MCF 10A (cell line): ENCODE measurements around the gene ISG15. TPM values are rescaled to one million over a fixed set of nuclear protein-coding genes. Genes with fewer than 3 reads are reported as not detected.
"Not testable (repeated sequence)": the region's sequence is repeated elsewhere in the genome, so short reads cannot be mapped to it uniquely, and the experiment has no call there.

Source experiments
- BruUV-seq: library from RNA; stranded (reverse); fragments of 400-500 nt; replicated peaks from 2 replicates; lab custom pipeline; 2021; lab: Mats Ljungman, UMichigan
- CTCF ChIA-PET: fragments of 300-600 bp; sonication (Branson Sonifier 250); formaldehyde crosslinking; extraction: SDS; loops from one replicate; lab custom pipeline; 2021; ENCODE audit warnings: antibody characterized with exemption, inconsistent platforms; lab: Yijun Ruan, JAX
- POLR2A ChIA-PET: fragments of 300-600, 350-650 bp; sonication (Branson Sonifier 250); formaldehyde crosslinking; extraction: SDS; loops from one replicate; lab custom pipeline; 2020; ENCODE audit warnings: antibody characterized with exemption, inconsistent platforms; lab: Yijun Ruan, JAX
- DNase-seq: peaks from one replicate; pipeline ENCODE4 v3.0.0-alpha.2; 2018; ENCODE audit not compliant: unreplicated experiment
- H3K27ac Mint-ChIP-seq: one replicate; pipeline ENCODE4 v1.8.0; 2022; ENCODE audit warnings: mild to moderate bottlenecking, low read depth, mixed read lengths; ENCODE audit not compliant: unreplicated experiment
- H3K27me3 Mint-ChIP-seq: one replicate; pipeline ENCODE4 v1.8.0; 2022; ENCODE audit warnings: mixed read lengths; ENCODE audit not compliant: insufficient read depth, unreplicated experiment
- H3K36me3 Mint-ChIP-seq: one replicate; pipeline ENCODE4 v1.8.0; 2022; ENCODE audit warnings: mild to moderate bottlenecking, moderate library complexity, mixed read lengths; ENCODE audit not compliant: insufficient read depth, unreplicated experiment
- H3K4me1 Mint-ChIP-seq: one replicate; pipeline ENCODE4 v1.8.0; 2022; ENCODE audit warnings: mixed read lengths; ENCODE audit not compliant: insufficient read depth, unreplicated experiment
- H3K4me3 Mint-ChIP-seq: one replicate; pipeline ENCODE4 v1.8.0; 2022; ENCODE audit warnings: mild to moderate bottlenecking, moderate library complexity, mixed read lengths; ENCODE audit not compliant: unreplicated experiment
- H3K9me3 Mint-ChIP-seq: one replicate; pipeline ENCODE4 v1.8.0; 2022; ENCODE audit warnings: mixed read lengths; ENCODE audit not compliant: unreplicated experiment
- CTCF ChIP-seq: fragments of 200-600 bp; IDR thresholded peaks from one replicate; pipeline ENCODE4 v1.8.0; 2022; ENCODE audit warnings: antibody characterized with exemption, mild to moderate bottlenecking; ENCODE audit not compliant: unreplicated experiment
- intact Hi-C: fragments of 100-400 bp; cut with micrococcal nuclease; formaldehyde crosslinking; loops from 2 replicates; pipeline ENCODE4 v1.14.1; 2022
- total RNA-seq: library from RNA; stranded (reverse); gene quantifications from 2 replicates; pipeline ENCODE4 v1.2.3, GENCODE V29; 2022

The ISG15 gene
- total RNA-seq, 1 experiment from 2014 or later = 7.4 TPM

GRCh38 chr1:991275-991674 lies 22.0 kb upstream of the ISG15 start:
- BruUV-seq, H3K27ac Mint-ChIP-seq, intact Hi-C loops, DNase-seq, H3K36me3 Mint-ChIP-seq, H3K4me3 Mint-ChIP-seq, POLR2A ChIA-PET, H3K4me1 Mint-ChIP-seq: not testable (repeated sequence)
- Mint-ChIP-seq H3K9me3 (peaks cover 11% of the 10 kb centered on the region), H3K27me3 (peaks cover 24% of the 10 kb centered on the region)
- CTCF ChIA-PET = interaction anchor here (1.1 to 4.8 kb wide), 4 partner anchors 7 to 73 kb away, joined by 4 to 34 read pairs (median 10); no protein-coding TSS in a partner anchor

- Mint-ChIP-seq H3K4me1 (peaks cover 4% of the 10 kb centered on the region), H3K4me3 (no peak overlapping the region), H3K27ac (no peak overlapping the region), H3K9me3 (peaks cover 11% of the 10 kb centered on the region), H3K36me3 (no peaks in the 10 kb centered on the region), H3K27me3 (peaks cover 24% of the 10 kb centered on the region)
- POLR2A ChIA-PET = no interaction called here
- CTCF ChIA-PET = interaction anchor here (1.1 to 4.8 kb wide), 4 partner anchors 8 to 72 kb away, joined by 4 to 34 read pairs (median 10); no protein-coding TSS in a partner anchor
- BruUV-seq = no TSS peak
- intact Hi-C loops = no loop called here
- DNase-seq = no peak
- TF ChIP-seq CTCF = no peak
Measured at GRCh38 chr1:991895-992294, 21.4 kb upstream of the ISG15 start.

DNA sequence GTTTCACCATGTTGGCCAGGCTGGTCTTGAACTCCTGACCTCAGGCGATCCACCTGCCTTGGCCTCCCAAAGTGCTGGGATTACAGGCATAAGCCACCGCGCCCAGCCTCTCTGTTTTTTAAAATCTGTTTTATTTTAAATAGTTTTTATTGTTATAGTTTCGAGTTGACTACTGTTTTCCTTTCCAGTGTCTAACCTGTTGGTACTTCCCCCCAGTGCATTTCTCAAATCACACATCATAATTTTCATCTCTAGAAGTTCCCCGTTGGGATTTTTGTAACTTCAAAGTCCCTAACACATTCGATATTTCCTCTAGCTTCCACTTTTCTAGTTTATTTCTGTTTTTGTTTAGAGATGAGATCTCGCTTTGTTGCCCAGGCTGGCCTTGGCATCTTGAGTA lies 20.9 kb upstream of the ISG15 start:
- DNase-seq = no peak
- Mint-ChIP-seq H3K4me1 (peaks cover 4% of the 10 kb centered on the region), H3K36me3 (no peaks in the 10 kb centered on the region), H3K9me3 (peaks cover 11% of the 10 kb centered on the region), H3K27me3 (peaks cover 24% of the 10 kb centered on the region), H3K27ac (no peak overlapping the region), H3K4me3 (no peak overlapping the region)
- TF ChIP-seq CTCF = no peak
- ChIA-PET POLR2A (interaction anchor here (0.6 kb wide), 1 partner anchor 77 kb away, joined by 3 read pairs; no protein-coding TSS in a partner anchor), CTCF (interaction anchor here (1.1 to 4.8 kb wide), 4 partner anchors 8 to 72 kb away, joined by 4 to 34 read pairs (median 10); no protein-coding TSS in a partner anchor)
- intact Hi-C loops = no loop called here
- BruUV-seq = no TSS peak

- Mint-ChIP-seq H3K9me3 (peaks cover 11% of the 10 kb centered on the region), H3K27me3 (peaks cover 19% of the 10 kb centered on the region), H3K36me3 (no peaks in the 10 kb centered on the region), H3K4me1 (peaks cover 4% of the 10 kb centered on the region), H3K4me3 (no peak overlapping the region), H3K27ac (no peak overlapping the region)
- intact Hi-C loops = no loop called here
- BruUV-seq = no TSS peak
- POLR2A ChIA-PET = no interaction called here
- DNase-seq = no peak
- no peak for TF ChIP-seq CTCF
- CTCF ChIA-PET = interaction anchor here (3.6 to 4.8 kb wide), 2 partner anchors 9 to 71 kb away, joined by 12 to 34 read pairs; no protein-coding TSS in a partner anchor
Measured at GRCh38 chr1:993379-993995, 19.8 kb upstream of the ISG15 start.

DNA sequence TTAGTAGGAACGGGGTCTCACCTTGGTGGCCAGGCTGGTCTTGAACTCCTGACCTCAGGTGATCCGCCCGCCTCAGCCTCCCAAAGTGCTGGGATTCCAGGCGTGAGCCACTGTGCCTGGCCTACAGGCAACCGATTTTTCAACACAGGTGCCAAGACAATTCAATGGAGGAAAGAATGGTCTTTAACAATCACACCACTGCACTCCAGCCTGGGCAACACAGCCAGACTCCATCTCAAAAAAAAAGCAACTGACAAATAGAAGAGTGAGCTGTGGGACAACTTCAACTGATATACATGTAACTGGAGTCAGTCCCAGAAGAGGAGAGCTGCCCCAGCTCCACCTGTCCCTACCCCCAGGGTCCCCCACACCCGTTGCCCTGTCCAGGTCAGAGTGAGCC lies 18.8 kb upstream of the ISG15 start:
- DNase-seq, H3K36me3 Mint-ChIP-seq, H3K4me3 Mint-ChIP-seq, BruUV-seq, H3K4me1 Mint-ChIP-seq, H3K27ac Mint-ChIP-seq, intact Hi-C loops, H3K27me3 Mint-ChIP-seq: not testable (repeated sequence)
- peaks cover 11% of the 10 kb centered on the region for H3K9me3 Mint-ChIP-seq
- CTCF ChIA-PET = interaction anchor here (0.7 to 4.8 kb wide), 5 partner anchors 10 to 70 kb away, joined by 3 to 34 read pairs (median 3); partner anchors contain the start of gene AGRN
- POLR2A ChIA-PET = interaction anchor here (0.7 to 1.4 kb wide), 2 partner anchors 14 to 95 kb away, joined by 3 read pairs; no protein-coding TSS in a partner anchor
